Measurements from ENCODE around the gene SLC36A1. TPM values are rescaled to one million over a fixed set of nuclear protein-coding genes. Genes with fewer than 3 reads are reported as not detected.

SLC36A1 gene
- total RNA-seq, 2 experiments from 2014 or later: 3.5 to 3.7 TPM

DNA sequence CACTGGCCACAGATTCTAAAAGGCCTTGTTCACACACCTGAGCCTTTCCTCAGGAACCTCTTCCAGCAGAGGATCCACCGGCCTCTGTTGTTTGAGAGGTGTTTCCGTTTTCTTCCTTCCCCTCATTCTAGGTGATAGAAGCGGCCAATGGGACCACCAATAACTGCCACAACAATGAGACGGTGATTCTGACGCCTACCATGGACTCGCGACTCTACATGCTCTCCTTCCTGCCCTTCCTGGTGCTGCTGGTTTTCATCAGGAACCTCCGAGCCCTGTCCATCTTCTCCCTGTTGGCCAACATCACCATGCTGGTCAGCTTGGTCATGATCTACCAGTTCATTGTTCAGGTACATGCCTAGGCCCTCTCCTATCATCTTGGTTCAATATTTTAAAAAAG is 20.2 kb downstream of the SLC36A1 start:
- no peak for ATAC-seq
- peaks cover 9% of the 10 kb centered on the region for H3K36me3 Mint-ChIP-seq (ENCODE audit: low read depth)
- H3K27me3 Mint-ChIP-seq: no peaks in the 10 kb centered on the region
- H3K27ac Mint-ChIP-seq: no peak overlapping the region
- no peak overlapping the region for H3K4me3 Mint-ChIP-seq
- intact Hi-C loops (cut with micrococcal nuclease): no loop called here
- DNase-seq: no peak
- H3K9me3 Mint-ChIP-seq: no peaks in the 10 kb centered on the region
- ChIA-PET CTCF (no interaction called here), POLR2A (no interaction called here)
- TF ChIP-seq, protein P1, sequence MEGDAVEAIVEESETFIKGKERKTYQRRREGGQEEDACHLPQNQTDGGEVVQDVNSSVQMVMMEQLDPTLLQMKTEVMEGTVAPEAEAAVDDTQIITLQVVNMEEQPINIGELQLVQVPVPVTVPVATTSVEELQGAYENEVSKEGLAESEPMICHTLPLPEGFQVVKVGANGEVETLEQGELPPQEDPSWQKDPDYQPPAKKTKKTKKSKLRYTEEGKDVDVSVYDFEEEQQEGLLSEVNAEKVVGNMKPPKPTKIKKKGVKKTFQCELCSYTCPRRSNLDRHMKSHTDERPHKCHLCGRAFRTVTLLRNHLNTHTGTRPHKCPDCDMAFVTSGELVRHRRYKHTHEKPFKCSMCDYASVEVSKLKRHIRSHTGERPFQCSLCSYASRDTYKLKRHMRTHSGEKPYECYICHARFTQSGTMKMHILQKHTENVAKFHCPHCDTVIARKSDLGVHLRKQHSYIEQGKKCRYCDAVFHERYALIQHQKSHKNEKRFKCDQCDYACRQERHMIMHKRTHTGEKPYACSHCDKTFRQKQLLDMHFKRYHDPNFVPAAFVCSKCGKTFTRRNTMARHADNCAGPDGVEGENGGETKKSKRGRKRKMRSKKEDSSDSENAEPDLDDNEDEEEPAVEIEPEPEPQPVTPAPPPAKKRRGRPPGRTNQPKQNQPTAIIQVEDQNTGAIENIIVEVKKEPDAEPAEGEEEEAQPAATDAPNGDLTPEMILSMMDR (IDR thresholded peaks at IDR 0.05): no peak
- H3K4me1 Mint-ChIP-seq (ENCODE audit: low read depth): no peaks in the 10 kb centered on the region

DNA sequence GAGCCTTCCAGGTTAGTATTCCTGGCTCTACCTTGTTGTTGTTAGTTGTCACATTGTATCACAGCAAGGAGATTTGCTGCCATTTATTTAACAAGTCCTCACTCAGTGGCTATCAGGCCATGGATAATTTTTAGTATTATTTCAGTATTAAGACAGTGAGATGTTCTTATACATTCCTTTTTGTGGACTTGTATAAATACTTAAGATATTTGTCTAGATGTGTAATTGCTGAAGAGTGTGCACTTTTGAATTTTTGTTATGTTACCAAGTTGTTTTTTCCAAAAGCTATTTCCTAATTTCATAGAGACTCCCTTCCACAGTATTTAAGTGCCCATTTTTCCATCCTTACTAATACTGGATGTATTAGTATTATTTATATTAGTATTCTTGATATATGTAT is 22.0 kb downstream of the SLC36A1 start:
- no peaks in the 10 kb centered on the region for H3K27me3 Mint-ChIP-seq
- H3K27ac Mint-ChIP-seq: no peak overlapping the region
- ChIA-PET POLR2A (no interaction called here), CTCF (no interaction called here)
- peaks cover 14% of the 10 kb centered on the region for H3K36me3 Mint-ChIP-seq (ENCODE audit: low read depth)
- TF ChIP-seq, protein P1 (IDR thresholded peaks at IDR 0.05): no peak
- intact Hi-C loops (cut with micrococcal nuclease): no loop called here
- H3K9me3 Mint-ChIP-seq: no peaks in the 10 kb centered on the region
- DNase-seq (no peak), ATAC-seq (no peak)
- no peaks in the 10 kb centered on the region for H3K4me1 Mint-ChIP-seq (ENCODE audit: low read depth)
- H3K4me3 Mint-ChIP-seq: no peak overlapping the region

DNA sequence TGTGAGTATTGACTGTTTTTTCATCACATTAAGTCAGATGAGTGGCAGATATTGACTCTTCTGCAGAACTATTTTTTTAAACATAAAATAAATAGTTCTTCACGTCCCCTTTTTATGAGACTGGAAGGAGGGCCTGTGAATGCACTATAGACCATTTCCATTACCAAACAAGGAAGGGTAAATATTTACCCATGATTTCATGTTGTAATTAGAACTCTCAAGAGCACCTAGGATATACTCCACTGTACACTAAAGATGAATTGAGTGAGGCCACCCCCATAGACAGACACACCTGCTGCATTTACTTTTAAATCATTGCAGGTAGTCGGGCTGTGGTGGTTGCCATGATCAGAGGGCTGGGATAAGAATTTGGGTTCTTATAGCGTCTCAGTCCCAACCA is 22.6 kb downstream of the SLC36A1 start:
- Mint-ChIP-seq H3K4me3 (no peak overlapping the region), H3K27ac (no peak overlapping the region), H3K4me1 (ENCODE audit: low read depth) (no peaks in the 10 kb centered on the region), H3K27me3 (no peaks in the 10 kb centered on the region), H3K9me3 (no peaks in the 10 kb centered on the region), H3K36me3 (ENCODE audit: low read depth) (peaks cover 14% of the 10 kb centered on the region)
- intact Hi-C loops (cut with micrococcal nuclease): no loop called here
- ATAC-seq (no peak), DNase-seq (no peak)
- ChIA-PET POLR2A (no interaction called here), CTCF (no interaction called here)
- TF ChIP-seq, protein P1 (IDR thresholded peaks at IDR 0.05): no peak

DNA sequence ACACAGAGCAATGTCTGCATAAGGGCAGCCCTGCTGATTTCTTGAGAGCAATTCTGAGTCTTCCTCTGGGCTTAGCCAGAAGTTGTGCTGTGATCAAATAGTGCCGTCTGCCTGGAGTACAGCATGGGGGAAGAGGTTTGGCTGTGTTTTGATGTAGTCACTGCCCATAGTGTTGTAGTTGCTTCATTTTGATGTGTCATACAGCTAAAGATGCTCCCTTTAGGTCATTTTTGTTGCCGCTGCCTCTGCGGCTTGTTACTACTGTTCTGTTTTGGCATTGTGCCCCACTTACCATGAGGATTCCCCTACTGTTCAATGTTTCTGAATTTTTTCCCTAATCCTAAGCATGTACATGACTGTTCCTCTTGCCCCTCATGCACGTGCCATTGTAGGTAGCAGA is 23.0 kb downstream of the SLC36A1 start:
- Mint-ChIP-seq H3K27me3 (no peaks in the 10 kb centered on the region), H3K4me1 (ENCODE audit: low read depth) (no peaks in the 10 kb centered on the region), H3K9me3 (no peaks in the 10 kb centered on the region), H3K27ac (no peak overlapping the region), H3K4me3 (no peak overlapping the region), H3K36me3 (ENCODE audit: low read depth) (peaks cover 14% of the 10 kb centered on the region)
- TF ChIP-seq, protein P1 (IDR thresholded peaks at IDR 0.05): no peak
- intact Hi-C loops (cut with micrococcal nuclease): no loop called here
- ChIA-PET POLR2A (no interaction called here), CTCF (no interaction called here)
- ATAC-seq (no peak), DNase-seq (no peak)

DNA sequence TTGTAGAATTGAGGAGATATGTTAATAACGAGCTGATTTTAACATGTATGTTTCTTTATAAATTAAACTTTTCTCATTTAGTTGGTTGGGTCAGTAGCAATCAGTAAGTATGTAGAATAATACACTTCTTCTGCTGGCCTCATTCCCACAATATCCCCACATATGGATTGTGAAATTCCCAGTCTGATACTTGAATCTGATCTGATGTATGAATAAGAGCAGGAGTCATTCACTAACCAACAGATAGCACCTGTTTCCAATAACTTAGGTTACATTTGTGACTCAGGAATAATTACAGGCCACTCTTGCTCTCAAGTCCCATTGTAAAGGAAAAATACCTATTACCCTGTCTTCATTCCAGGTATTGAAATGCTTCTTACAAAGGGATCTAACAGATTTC is 23.9 kb downstream of the SLC36A1 start:
- DNase-seq (no peak), ATAC-seq (no peak)
- TF ChIP-seq, protein P1 (IDR thresholded peaks at IDR 0.05): no peak
- ChIA-PET CTCF (no interaction called here), POLR2A (no interaction called here)
- Mint-ChIP-seq H3K27ac (no peak overlapping the region), H3K9me3 (no peaks in the 10 kb centered on the region), H3K27me3 (no peaks in the 10 kb centered on the region), H3K4me1 (ENCODE audit: low read depth) (no peaks in the 10 kb centered on the region), H3K4me3 (no peak overlapping the region), H3K36me3 (ENCODE audit: low read depth) (peaks cover 11% of the 10 kb centered on the region)
- intact Hi-C loops (cut with micrococcal nuclease): no loop called here
